MM.1S (cell line): ENCODE data around the gene HSPA12B.

Experiments
- DNase-seq: peaks from one replicate; pipeline ENCODE4 v3.0.0-alpha.2; 2015
- H2AFZ ChIP-seq: fragments of 300-600 bp; sonication (generic); 2 replicates; pipeline ENCODE4 v1.6.0; 2016; ENCODE audit warnings: antibody characterized with exemption, low read length
- H3F3A ChIP-seq: fragments of 300-600 bp; sonication (generic); 2 replicates; pipeline ENCODE4 v1.6.1; 2016; ENCODE audit warnings: mild to moderate bottlenecking, antibody characterized with exemption, low read length, moderate library complexity, mixed read lengths; ENCODE audit not compliant: insufficient read depth
- H3K27ac ChIP-seq: fragments of 300-600 bp; sonication (generic); 2 replicates; pipeline ENCODE4 v1.5.1; 2016; ENCODE audit warnings: mild to moderate bottlenecking, low read length
- H3K27me3 ChIP-seq: fragments of 300-600 bp; sonication (generic); replicated peaks from 2 replicates; pipeline ENCODE4 v1.6.0; 2016; ENCODE audit warnings: low read length; ENCODE audit not compliant: insufficient read depth
- H3K36me3 ChIP-seq: fragments of 300-600 bp; sonication (generic); replicated peaks from 2 replicates; pipeline ENCODE4 v1.6.1; 2016; ENCODE audit warnings: mild to moderate bottlenecking, low read length, mixed read lengths; ENCODE audit not compliant: insufficient read depth
- H3K4me1 ChIP-seq: fragments of 300-600 bp; sonication (generic); 2 replicates; pipeline ENCODE4 v1.6.1; 2016; ENCODE audit warnings: low read length, mixed read lengths
- H3K4me2 ChIP-seq: fragments of 300-600 bp; sonication (generic); 2 replicates; pipeline ENCODE4 v1.6.0; 2016; ENCODE audit warnings: low read depth, low read length
- H3K4me3 ChIP-seq: fragments of 300-600 bp; sonication (generic); 2 replicates; pipeline ENCODE4 v1.5.1; 2016; ENCODE audit warnings: low read length, mixed read lengths
- H3K79me2 ChIP-seq: fragments of 300-600 bp; sonication (generic); 2 replicates; pipeline ENCODE4 v1.6.1; 2016; ENCODE audit warnings: mixed run types, low read length, mixed read lengths
- H3K9ac ChIP-seq: fragments of 300-600 bp; sonication (generic); 2 replicates; pipeline ENCODE4 v1.6.1; 2016; ENCODE audit warnings: low read length, mixed read lengths
- H3K9me2 ChIP-seq: fragments of 300-600 bp; sonication (generic); replicated peaks from 2 replicates; pipeline ENCODE4 v1.6.1; 2016; ENCODE audit warnings: mild to moderate bottlenecking, low read length, mixed read lengths; ENCODE audit not compliant: insufficient read depth
- H3K9me3 ChIP-seq: fragments of 300-600 bp; sonication (generic); replicated peaks from 2 replicates; pipeline ENCODE4 v1.6.1; 2016; ENCODE audit warnings: mild to moderate bottlenecking, low read length, mixed read lengths; ENCODE audit not compliant: insufficient read depth
- H4K20me1 ChIP-seq: fragments of 300-600 bp; sonication (generic); 2 replicates; pipeline ENCODE4 v1.6.1; 2016; ENCODE audit warnings: mild to moderate bottlenecking, low read length, moderate library complexity, mixed read lengths; ENCODE audit not compliant: insufficient read depth
- EZH2 ChIP-seq: fragments of 300-600 bp; sonication (generic); optimal IDR thresholded peaks from 2 replicates; pipeline ENCODE3; 2017; ENCODE audit warnings: low read depth, mild to moderate bottlenecking, antibody characterized with exemption, low read length, mixed read lengths
- EZH2phosphoT487 ChIP-seq: fragments of 300-600 bp; sonication (generic); IDR thresholded peaks from 2 replicates; pipeline ENCODE4 v1.6.1; 2018; ENCODE audit warnings: antibody characterized with exemption, low read length
- TF ChIP-seq, protein P1 (sequence below): fragments of 300-600 bp; sonication (generic); IDR thresholded peaks from 2 replicates; pipeline ENCODE4 v1.5.1; 2016; ENCODE audit warnings: antibody characterized with exemption, low read length, mixed read lengths

Gene HSPA12B

DNA sequence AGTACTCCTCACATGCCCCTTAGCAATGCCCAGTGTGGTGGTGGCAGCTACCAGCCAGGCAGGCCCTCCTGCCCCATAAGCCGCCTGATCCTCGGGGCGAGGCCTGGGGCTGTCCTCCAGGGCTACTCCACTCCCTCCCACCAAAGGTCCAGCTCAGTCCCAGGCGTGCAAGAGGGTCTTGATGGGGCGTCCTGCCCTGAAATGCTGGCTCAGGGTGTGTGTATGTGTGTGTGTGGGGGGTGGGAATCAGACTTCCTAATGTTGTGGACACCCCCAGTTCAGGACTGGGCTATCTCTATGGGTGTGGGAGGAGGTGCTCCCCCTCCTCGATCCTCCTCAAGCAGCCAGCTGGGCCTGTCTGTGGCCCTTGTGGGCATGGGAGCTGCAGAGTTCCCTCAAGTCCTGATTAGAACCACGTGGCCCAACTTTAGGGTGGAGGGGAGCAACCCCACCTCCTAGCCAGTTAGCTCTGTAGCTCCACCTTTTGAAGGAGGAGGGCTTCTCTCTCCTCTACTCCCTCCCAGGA lies 7.5 kb downstream of the HSPA12B start:
- no peaks in the 10 kb centered on the region for H3K27me3 ChIP-seq
- H3K4me3 ChIP-seq: no peak overlapping the region
- no peak for DNase-seq
- no peaks in the 10 kb centered on the region for H3K9me3 ChIP-seq
- H2AFZ ChIP-seq: no peak overlapping the region
- no peak overlapping the region for H3K9ac ChIP-seq
- no peak overlapping the region for H3K4me2 ChIP-seq
- H3K36me3 ChIP-seq: no peaks in the 10 kb centered on the region
- no peak for TF ChIP-seq EZH2
- TF ChIP-seq, protein P1, sequence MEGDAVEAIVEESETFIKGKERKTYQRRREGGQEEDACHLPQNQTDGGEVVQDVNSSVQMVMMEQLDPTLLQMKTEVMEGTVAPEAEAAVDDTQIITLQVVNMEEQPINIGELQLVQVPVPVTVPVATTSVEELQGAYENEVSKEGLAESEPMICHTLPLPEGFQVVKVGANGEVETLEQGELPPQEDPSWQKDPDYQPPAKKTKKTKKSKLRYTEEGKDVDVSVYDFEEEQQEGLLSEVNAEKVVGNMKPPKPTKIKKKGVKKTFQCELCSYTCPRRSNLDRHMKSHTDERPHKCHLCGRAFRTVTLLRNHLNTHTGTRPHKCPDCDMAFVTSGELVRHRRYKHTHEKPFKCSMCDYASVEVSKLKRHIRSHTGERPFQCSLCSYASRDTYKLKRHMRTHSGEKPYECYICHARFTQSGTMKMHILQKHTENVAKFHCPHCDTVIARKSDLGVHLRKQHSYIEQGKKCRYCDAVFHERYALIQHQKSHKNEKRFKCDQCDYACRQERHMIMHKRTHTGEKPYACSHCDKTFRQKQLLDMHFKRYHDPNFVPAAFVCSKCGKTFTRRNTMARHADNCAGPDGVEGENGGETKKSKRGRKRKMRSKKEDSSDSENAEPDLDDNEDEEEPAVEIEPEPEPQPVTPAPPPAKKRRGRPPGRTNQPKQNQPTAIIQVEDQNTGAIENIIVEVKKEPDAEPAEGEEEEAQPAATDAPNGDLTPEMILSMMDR: no peak
- no peak for TF ChIP-seq EZH2phosphoT487
- no peaks in the 10 kb centered on the region for H3K79me2 ChIP-seq
- no peaks in the 10 kb centered on the region for H3F3A ChIP-seq
- no peaks in the 10 kb centered on the region for H3K4me1 ChIP-seq
- no peaks in the 10 kb centered on the region for H4K20me1 ChIP-seq
- H3K9me2 ChIP-seq: no peaks in the 10 kb centered on the region
- no peak overlapping the region for H3K27ac ChIP-seq

DNA sequence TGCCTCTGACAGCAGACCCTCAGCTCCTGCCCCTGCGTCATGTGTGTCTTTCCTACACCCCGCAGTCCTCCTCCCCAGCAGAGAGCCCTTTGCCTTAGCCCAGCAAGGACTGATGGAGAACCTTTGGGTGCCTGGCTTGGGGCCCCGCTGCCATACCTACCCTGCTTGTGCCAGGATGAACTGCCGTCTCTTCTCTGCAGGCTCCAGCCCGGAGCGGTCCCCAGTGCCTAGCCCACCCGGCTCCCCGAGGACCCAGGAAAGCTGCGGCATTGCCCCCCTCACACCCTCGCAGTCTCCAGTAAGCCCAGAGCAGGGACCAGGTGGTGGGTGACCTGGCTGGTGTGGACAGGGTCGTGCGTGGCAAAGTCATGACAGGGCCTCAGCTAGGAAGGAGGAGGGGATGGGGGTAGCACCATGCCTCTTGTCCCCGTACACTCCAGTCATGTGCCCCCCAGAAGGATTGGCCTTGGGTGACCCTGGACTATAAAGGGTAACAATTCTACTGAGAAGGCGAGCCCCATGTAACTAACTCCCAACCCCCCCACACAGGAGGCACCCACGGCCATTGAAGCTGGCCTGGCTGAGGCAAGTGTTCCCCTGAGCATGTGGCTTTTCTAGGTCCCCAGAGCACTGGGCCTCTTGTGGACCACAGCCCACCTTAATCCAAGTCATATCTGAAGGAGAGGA lies 8.3 kb downstream of the HSPA12B start:
- Histone ChIP-seq H3K4me1 (no peaks in the 10 kb centered on the region), H2AFZ (no peak overlapping the region), H3K9me2 (no peaks in the 10 kb centered on the region), H3K27me3 (no peaks in the 10 kb centered on the region), H3K9me3 (no peaks in the 10 kb centered on the region), H4K20me1 (no peaks in the 10 kb centered on the region), H3K36me3 (no peaks in the 10 kb centered on the region), H3K9ac (no peak overlapping the region), H3K79me2 (no peaks in the 10 kb centered on the region), H3F3A (no peaks in the 10 kb centered on the region), H3K4me3 (no peak overlapping the region), H3K27ac (no peak overlapping the region), H3K4me2 (no peak overlapping the region)
- no peak for DNase-seq
- TF ChIP-seq, protein P1: no peak
- TF ChIP-seq EZH2: no peak
- no peak for TF ChIP-seq EZH2phosphoT487

- TF ChIP-seq, protein P1: no peak
- TF ChIP-seq EZH2phosphoT487: no peak
- TF ChIP-seq EZH2: no peak
- no peaks in the 10 kb centered on the region for H3K4me1 ChIP-seq
- H2AFZ ChIP-seq: no peak overlapping the region
- no peak overlapping the region for H3K4me3 ChIP-seq
- H3K79me2 ChIP-seq: no peaks in the 10 kb centered on the region
- H3K27me3 ChIP-seq: peaks cover 5% of the 10 kb centered on the region; the same call in 1 of the 2 replicates
- no peaks in the 10 kb centered on the region for H3K9me2 ChIP-seq
- no peak overlapping the region for H3K4me2 ChIP-seq
- H3K9me3 ChIP-seq: no peaks in the 10 kb centered on the region
- no peak for DNase-seq
- no peaks in the 10 kb centered on the region for H3F3A ChIP-seq
- H3K9ac ChIP-seq: no peak overlapping the region
- no peaks in the 10 kb centered on the region for H3K36me3 ChIP-seq
- no peak overlapping the region for H3K27ac ChIP-seq
- no peaks in the 10 kb centered on the region for H4K20me1 ChIP-seq
Observed at GRCh38 chr20:3741836-3742458, 9.5 kb downstream of the HSPA12B start.
